Measurements from ENCODE around the gene ROR2.

- TF ChIP-seq EZH2 (IDR thresholded peaks at IDR 0.05; ENCODE audit: low read length, unreplicated experiment), result no peak
- no peak for TF ChIP-seq CTCF (conservative IDR thresholded peaks at IDR 0.05; ENCODE audit: low read depth, low read length)
- TF ChIP-seq EZH2phosphoT487 (IDR thresholded peaks at IDR 0.05; ENCODE audit: borderline replicate concordance, low read length), result no peak
Measured at GRCh38 chr9:91995000-91995655, 45.1 kb upstream of the ROR2 start.

All from PC-3 (cell line).